GM21786 (cell line): ENCODE data around the gene SPG11.
"Not testable (repeated sequence)": the region's sequence is repeated elsewhere in the genome, so short reads cannot be mapped to it uniquely, and the experiment has no call there.

Experiments used
- ATAC-seq: cut with Tn5 transposase; IDR thresholded peaks from one replicate; pipeline ENCODE4 v1.9.1; 2021; ENCODE audit not compliant: unreplicated experiment

SPG11 gene

GRCh38 chr15:44663410-44664308 lies at the start of gene SPG11:
Gene SPG11 (minus strand): TSS chr15:44663662. CDS start chr15:44663647, 15 bp downstream.
- peak; percentile 73 for ATAC-seq

GRCh38 chr15:44712346-44713005 lies 49.0 kb upstream of the SPG11 start:
- ATAC-seq, result no peak

- ATAC-seq, result peak; percentile 13
These were observed 48.4 kb upstream of the SPG11 start for GRCh38 chr15:44711743-44712345.

GRCh38 chr15:44711096-44711742 lies 47.8 kb upstream of the SPG11 start, which contains the start of the genes B2M and PATL2:
Gene B2M (plus strand): TSS chr15:44711517. CDS start chr15:44711547, 30 bp downstream.
Gene PATL2 (minus strand): TSS chr15:44711323. CDS start chr15:44676490, 34,833 bp downstream.
- ATAC-seq, result peak; percentile 80

GRCh38 chr15:44710236-44711095 lies 47.0 kb upstream of the SPG11 start:
- ATAC-seq, result no peak

- ATAC-seq, result no peak
These were observed 43.6 kb upstream of the SPG11 start for GRCh38 chr15:44706946-44707636.

- ATAC-seq, result no peak
These were observed 42.9 kb upstream of the SPG11 start for GRCh38 chr15:44706401-44706800.

- ATAC-seq, result no peak
These were observed 42.5 kb upstream of the SPG11 start for GRCh38 chr15:44705986-44706385.

- not testable (repeated sequence) for ATAC-seq
These were observed 37.2 kb upstream of the SPG11 start for GRCh38 chr15:44700676-44701075.

- no peak for ATAC-seq
These were observed 35.2 kb upstream of the SPG11 start for GRCh38 chr15:44698641-44699040.

- ATAC-seq, result no peak
These were observed 33.6 kb upstream of the SPG11 start for GRCh38 chr15:44697014-44697413.

- no peak for ATAC-seq
These were observed 31.8 kb upstream of the SPG11 start for GRCh38 chr15:44695294-44695693.

- no peak for ATAC-seq
These were observed 31.0 kb upstream of the SPG11 start for GRCh38 chr15:44694416-44694815.

GRCh38 chr15:44692659-44693058 lies 29.2 kb upstream of the SPG11 start:
- ATAC-seq, result no peak

- not testable (repeated sequence) for ATAC-seq
These were observed 26.8 kb upstream of the SPG11 start for GRCh38 chr15:44690245-44690644.

GRCh38 chr15:44689318-44689717 lies 25.9 kb upstream of the SPG11 start:
- ATAC-seq, result not testable (repeated sequence)

- ATAC-seq, result not testable (repeated sequence)
These were observed 19.6 kb upstream of the SPG11 start for GRCh38 chr15:44682809-44683682.

GRCh38 chr15:44682211-44682610 lies 18.7 kb upstream of the SPG11 start:
- no peak for ATAC-seq
